ENCODE measurements around the gene MAP3K12. TPM values are rescaled to one million over a fixed set of nuclear protein-coding genes. Genes with fewer than 3 reads are reported as not detected.

MAP3K12 gene
- total and polyA plus RNA-seq, 2 of the 4 experiments (the other 2 are of a cell fraction): 29.0 to 52.5 TPM

DNA sequence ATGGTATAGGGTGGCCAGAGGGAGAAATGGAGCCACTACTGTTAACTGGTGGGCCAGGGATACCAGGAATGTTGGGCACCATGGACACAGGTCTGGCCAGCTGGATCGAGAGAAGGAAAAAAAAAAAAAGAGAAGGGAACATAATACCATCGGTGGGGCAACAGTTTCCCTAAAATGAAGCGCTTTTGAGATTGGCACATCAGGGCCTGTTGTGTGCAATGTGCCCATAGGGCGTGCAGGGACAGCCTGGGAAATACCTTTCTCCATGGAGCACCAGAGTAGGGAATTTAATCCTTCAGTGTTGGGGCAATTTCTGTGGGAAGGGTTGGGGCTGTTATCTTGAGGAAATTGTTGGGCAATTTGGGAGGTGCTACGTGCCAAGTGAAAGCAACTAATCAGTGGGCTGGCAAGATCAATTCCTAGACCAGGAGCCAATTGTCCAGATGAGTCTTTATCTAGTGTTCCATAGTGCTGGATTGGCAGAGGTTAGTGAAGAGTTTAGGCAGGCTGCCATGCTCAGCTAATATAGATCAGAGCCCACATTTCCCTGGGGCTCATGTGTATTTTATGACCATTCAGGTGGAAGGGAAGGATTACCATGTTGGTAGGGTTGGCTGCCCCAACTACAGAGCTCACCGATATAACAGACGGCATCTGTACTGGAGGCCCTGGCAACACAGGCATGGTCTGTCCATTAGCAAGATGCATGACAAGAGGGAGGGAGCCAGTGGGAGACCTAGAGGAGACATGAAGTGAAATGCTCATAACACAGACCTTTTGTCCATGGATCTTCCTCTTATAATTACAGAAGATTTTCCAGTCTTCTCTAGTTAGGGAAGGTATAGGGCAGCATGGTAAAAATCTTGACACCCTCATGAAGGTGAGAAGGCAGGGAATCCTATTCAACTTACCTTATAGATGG, 33.5 kb upstream of the MAP3K12 start (continued):
- TF ChIP-seq, protein P1, sequence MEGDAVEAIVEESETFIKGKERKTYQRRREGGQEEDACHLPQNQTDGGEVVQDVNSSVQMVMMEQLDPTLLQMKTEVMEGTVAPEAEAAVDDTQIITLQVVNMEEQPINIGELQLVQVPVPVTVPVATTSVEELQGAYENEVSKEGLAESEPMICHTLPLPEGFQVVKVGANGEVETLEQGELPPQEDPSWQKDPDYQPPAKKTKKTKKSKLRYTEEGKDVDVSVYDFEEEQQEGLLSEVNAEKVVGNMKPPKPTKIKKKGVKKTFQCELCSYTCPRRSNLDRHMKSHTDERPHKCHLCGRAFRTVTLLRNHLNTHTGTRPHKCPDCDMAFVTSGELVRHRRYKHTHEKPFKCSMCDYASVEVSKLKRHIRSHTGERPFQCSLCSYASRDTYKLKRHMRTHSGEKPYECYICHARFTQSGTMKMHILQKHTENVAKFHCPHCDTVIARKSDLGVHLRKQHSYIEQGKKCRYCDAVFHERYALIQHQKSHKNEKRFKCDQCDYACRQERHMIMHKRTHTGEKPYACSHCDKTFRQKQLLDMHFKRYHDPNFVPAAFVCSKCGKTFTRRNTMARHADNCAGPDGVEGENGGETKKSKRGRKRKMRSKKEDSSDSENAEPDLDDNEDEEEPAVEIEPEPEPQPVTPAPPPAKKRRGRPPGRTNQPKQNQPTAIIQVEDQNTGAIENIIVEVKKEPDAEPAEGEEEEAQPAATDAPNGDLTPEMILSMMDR (conservative IDR thresholded peaks at IDR 0.05; ENCODE audit: low read depth, low read length): no peak

DNA sequence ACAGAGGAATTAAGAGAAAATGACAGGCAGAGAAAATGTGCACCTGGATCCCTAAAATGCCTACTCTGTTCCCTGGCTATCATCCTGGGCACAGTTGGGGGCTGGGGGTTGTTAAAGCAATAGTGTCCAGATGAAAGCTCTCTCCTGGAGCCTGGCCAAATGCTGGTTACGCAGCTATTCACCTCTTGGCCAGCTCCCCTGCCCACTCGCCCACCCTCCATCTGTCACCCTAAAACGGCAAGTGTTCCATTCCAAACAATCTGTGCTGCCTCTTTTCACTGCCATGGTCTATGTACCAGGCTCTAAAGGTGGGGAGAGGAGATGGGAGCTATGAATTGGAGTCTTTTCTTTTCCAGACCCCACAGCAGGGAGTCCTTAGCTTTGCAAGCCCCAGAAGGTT, 32.8 kb upstream of the MAP3K12 start:
- BruUV-seq (replicated peaks): no TSS peak
- no CpG with 5 or more reads among the region's 3 CpGs for WGBS, 2 experiments (ENCODE audit: extremely low coverage in 2 of 2, insufficient read length in 1 of 2)

More for the DNA sequence above, 32.8 kb upstream of the MAP3K12 start:
- H3K14ac ChIP-seq (replicated peaks; ENCODE audit: low read depth, low read length): no peak overlapping the region
- no peak overlapping the region for H2AK5ac ChIP-seq (ENCODE audit: low read depth, low read length)
- H3K18ac ChIP-seq (ENCODE audit: low read depth, low read length): no peak overlapping the region
- no peaks in the 10 kb centered on the region for H4K20me1 ChIP-seq (ENCODE audit: insufficient read depth, low read length)
- H3K4ac ChIP-seq (ENCODE audit: low read depth, low read length): no peak overlapping the region
- H3K4me3 ChIP-seq (ENCODE audit: insufficient read depth, low read depth, low read length): no peak overlapping the region
- no peak overlapping the region for H3K9ac ChIP-seq (ENCODE audit: low read depth, low read length)
- H3K27ac ChIP-seq (ENCODE audit: insufficient read depth, low read length): no peak overlapping the region
- H4K8ac ChIP-seq (ENCODE audit: low read depth in 2 of 2, low read length in 2 of 2): no peak overlapping the region
- dilution Hi-C loops (cut with HindIII; ENCODE audit: low sequenced_read_pairs, unreplicated experiment): no loop called here
- CTCF ChIA-PET: no interaction called here
- no peak overlapping the region for H3K23ac ChIP-seq (ENCODE audit: low read depth, low read length)
- no peak overlapping the region for H2BK15ac ChIP-seq (ENCODE audit: low read depth, low read length)
- H2AK9ac ChIP-seq (replicated peaks; ENCODE audit: low read depth, low read length, poor library complexity): no peak overlapping the region
- H2BK5ac ChIP-seq (ENCODE audit: low read depth, low read length, poor library complexity, severe bottlenecking): no peak overlapping the region
- H3K4me2 ChIP-seq (ENCODE audit: low read depth, low read length): no peak overlapping the region
- no peak overlapping the region for H4K91ac ChIP-seq (ENCODE audit: insufficient read depth, low read depth, low read length)
- H3K79me1 ChIP-seq (ENCODE audit: low read depth in 1 of 2, low read length in 2 of 2): peaks cover 0 to 4% of the 10 kb centered on the region in 2 experiments; a peak in 1 of 4 replicates
- POLR2A ChIA-PET (ENCODE audit: unreplicated experiment): no interaction called here
- intact Hi-C loops (cut with micrococcal nuclease): no loop called here
- ATAC-seq (ENCODE audit: low read depth): no peak
- H2AFZ ChIP-seq (replicated peaks; ENCODE audit: low read length, poor library complexity): no peak overlapping the region
- no peak overlapping the region for H2BK120ac ChIP-seq (ENCODE audit: low read depth, low read length)
- peaks cover 47% of the 10 kb centered on the region for H3K36me3 ChIP-seq (ENCODE audit: control insufficient read depth, insufficient read depth, low read length)
- H4K5ac ChIP-seq (ENCODE audit: low read depth, low read length): no peak overlapping the region
- no peak overlapping the region for H3K56ac ChIP-seq (ENCODE audit: extremely low read depth, insufficient read depth, low read length)
- H2BK20ac ChIP-seq (ENCODE audit: low read depth, low read length): no peak overlapping the region
- TF ChIP-seq CHD1 (IDR thresholded peaks at IDR 0.05; ENCODE audit: low read depth, low read length) (no peak), MXI1 (IDR thresholded peaks at IDR 0.05; ENCODE audit: borderline replicate concordance, low read depth, low read length) (no peak), POLR2A (IDR thresholded peaks at IDR 0.05; ENCODE audit: low read depth, low read length) (no peak), NFE2L2 (IDR thresholded peaks at IDR 0.05; ENCODE audit: low read depth, low read length) (no peak), RFX5 (IDR thresholded peaks at IDR 0.05; ENCODE audit: low read depth, low read length) (no peak), BHLHE40 (IDR thresholded peaks at IDR 0.05; ENCODE audit: low read depth, low read length) (no peak), CEBPB (IDR thresholded peaks at IDR 0.05; ENCODE audit: low read depth, low read length) (no peak)
- TF ChIP-seq, protein P1 (conservative IDR thresholded peaks at IDR 0.05; ENCODE audit: low read depth, low read length): no peak
- H3K9me3 ChIP-seq (ENCODE audit: control insufficient read depth, insufficient read depth, low read length): no peaks in the 10 kb centered on the region
- H3K9me1 ChIP-seq (ENCODE audit: insufficient read depth, low read length): peaks cover 4% of the 10 kb centered on the region
- peaks cover 1% of the 10 kb centered on the region; the same call in 1 of the 2 replicates for H3K4me1 ChIP-seq (ENCODE audit: control insufficient read depth, insufficient read depth, low read length)
- DNase-seq: no peak
- no peaks in the 10 kb centered on the region for H3K27me3 ChIP-seq (ENCODE audit: control insufficient read depth, insufficient read depth, low read length)
- in situ Hi-C loops (cut with MboI; ENCODE audit: low sequenced_read_pairs): no loop called here

Data from IMR-90 (cell line).